Measurements from ENCODE around the gene ALDH4A1. TPM values are rescaled to one million over a fixed set of nuclear protein-coding genes. Genes with fewer than 3 reads are reported as not detected.

Gene ALDH4A1
- total and polyA plus RNA-seq, 4 donors: 162 to 424 (median 244) TPM

- no peak for TF ChIP-seq ZBTB33 (IDR thresholded peaks at IDR 0.05)
Measured at GRCh38 chr1:18949686-18950400, 47.5 kb upstream of the ALDH4A1 start (continued).

- H3K9ac ChIP-seq (ENCODE audit: low read depth in 1 of 2, low read length in 2 of 2): peak overlapping the region in 1 of 2 donors; percentile 24
- H3K27me3 ChIP-seq (ENCODE audit: control insufficient read depth in 4 of 4, insufficient read depth in 4 of 4, low read length in 3 of 4): no peaks in the 10 kb centered on the region
- DNase-seq (ENCODE audit: low spot score): no peak
- H3K4me1 ChIP-seq (ENCODE audit: control insufficient read depth in 4 of 4, insufficient read depth in 4 of 4, low read length in 3 of 4): peaks cover 26 to 71% (median 54%) of the 10 kb centered on the region in 4 donors
- H3K27ac ChIP-seq (ENCODE audit: low read depth in 1 of 2, low read length in 2 of 2): peak overlapping the region; percentile 75 to 95
- no peaks in the 10 kb centered on the region for H3K36me3 ChIP-seq (ENCODE audit: control insufficient read depth in 4 of 4, insufficient read depth in 3 of 4, low read depth in 1 of 4, low read length in 3 of 4)
- no peaks in the 10 kb centered on the region for H3K9me3 ChIP-seq (ENCODE audit: control insufficient read depth in 4 of 4, low read length in 3 of 4)
- TF ChIP-seq NR2F2 (IDR thresholded peaks at IDR 0.05) (peak; percentile 23), JUND (IDR thresholded peaks at IDR 0.05) (no peak), GABPA (IDR thresholded peaks at IDR 0.05 in 1 of 2, conservative IDR thresholded peaks at IDR 0.05 in 1 of 2) (no peak), RAD21 (IDR thresholded peaks at IDR 0.05) (peak in 1 of 2 donors; percentile 53), FOXA2 (IDR thresholded peaks at IDR 0.05) (peak; percentile 76), YY1 (IDR thresholded peaks at IDR 0.05) (peak; percentile 34), MAX (IDR thresholded peaks at IDR 0.05) (peak; percentile 37), CTCF (IDR thresholded peaks at IDR 0.05; ENCODE audit: low read depth, low read length, missing input control) (peak; percentile 29), ATF3 (IDR thresholded peaks at IDR 0.05) (no peak), FOXA1 (IDR thresholded peaks at IDR 0.05) (peak; percentile 46), RXRA (IDR thresholded peaks at IDR 0.05) (peak; percentile 5 to 61), HNF4A (conservative IDR thresholded peaks at IDR 0.05) (peak; percentile 73 to 81), EGR1 (IDR thresholded peaks at IDR 0.05; ENCODE audit: low read depth in 2 of 2) (no peak), REST (IDR thresholded peaks at IDR 0.05) (peak; percentile 18), HNF4G (IDR thresholded peaks at IDR 0.05) (peak; percentile 37), SP1 (IDR thresholded peaks at IDR 0.05) (peak; percentile 65)
- WGBS: 18% methylated on average over 23 of the region's 23 CpGs
- no peak overlapping the region for H3K4me3 ChIP-seq (ENCODE audit: low read depth in 1 of 3, low read length in 3 of 3)
Measured at GRCh38 chr1:18948913-18949685, 46.7 kb upstream of the ALDH4A1 start.

Data from liver (tissue), 9 donors.